ENCODE results near the gene SURF1. TPM values are rescaled to one million over a fixed set of nuclear protein-coding genes. Genes with fewer than 3 reads are reported as not detected.

The SURF1 gene
- total and polyA plus RNA-seq, 2 donors (not counting 1 experiment from before 2014, with no cell fraction given): 44.1 to 54.5 TPM

DNA sequence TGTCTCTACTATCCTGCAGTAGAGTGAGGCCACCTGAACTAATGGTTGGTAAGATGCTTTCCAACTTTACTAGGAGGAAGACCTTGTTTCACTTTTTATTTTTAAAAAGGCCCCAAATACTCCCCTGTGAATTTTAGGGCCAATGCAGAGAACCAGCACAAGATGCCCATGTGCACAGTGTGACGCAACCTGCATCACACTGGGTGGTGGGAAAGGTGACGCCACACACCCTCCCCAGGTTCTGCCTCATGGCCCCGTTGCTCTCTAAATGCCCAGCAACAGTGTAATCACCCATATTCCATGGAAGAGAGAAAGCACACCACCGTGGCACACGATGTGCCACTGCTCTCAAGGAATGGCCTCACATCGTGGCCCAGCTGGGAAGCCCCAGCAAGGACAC is 13.1 kb upstream of the SURF1 start:
- no peak overlapping the region for H3K27ac ChIP-seq (ENCODE audit: low read length in 2 of 2)
- peaks cover 96% of the 10 kb centered on the region for H4K20me1 ChIP-seq (ENCODE audit: control insufficient read depth, insufficient read depth, low read length, poor library complexity, severe bottlenecking)
- no peak overlapping the region for H3K27ac Mint-ChIP-seq
- no peak overlapping the region for H3K4me2 ChIP-seq (replicated peaks; ENCODE audit: low read depth, low read length, poor library complexity, severe bottlenecking)
- H3K4me1 ChIP-seq (ENCODE audit: control insufficient read depth in 2 of 2, insufficient read depth in 2 of 2, low read length in 2 of 2): peaks cover 26 to 42% of the 10 kb centered on the region in 2 donors
- intact Hi-C loops (cut with micrococcal nuclease): no loop called here
- H3K9me3 ChIP-seq (ENCODE audit: control extremely low read depth in 1 of 3, control insufficient read depth in 2 of 3, insufficient read depth in 1 of 3, low read length in 2 of 3): no peaks in the 10 kb centered on the region
- no peaks in the 10 kb centered on the region for H3K27me3 ChIP-seq (replicated peaks in 1 of 4; ENCODE audit: control extremely low read depth in 1 of 4, control insufficient read depth in 3 of 4, insufficient read depth in 4 of 4, low read length in 3 of 4)
- CTCF ChIA-PET: no interaction called here
- 92% methylated on average over 6 of the region's 6 CpGs for WGBS (ENCODE audit: insufficient coverage)
- ATAC-seq (ENCODE audit: low read depth) (no peak), DNase-seq (no peak)
- peak overlapping the region; percentile 16 for H3K4me3 Mint-ChIP-seq
- H3K4me1 Mint-ChIP-seq: peaks cover 50% of the 10 kb centered on the region
- H3K79me2 ChIP-seq (ENCODE audit: control insufficient read depth, insufficient read depth, low read length): peaks cover 89% of the 10 kb centered on the region
- no peaks in the 10 kb centered on the region for H3K27me3 Mint-ChIP-seq
- H3K36me3 ChIP-seq (replicated peaks in 1 of 2; ENCODE audit: control extremely low read depth in 1 of 2, control insufficient read depth in 1 of 2, extremely low read depth in 1 of 2, insufficient read depth in 2 of 2, low read length in 1 of 2): peaks cover 0 to 59% of the 10 kb centered on the region in 2 experiments
- H3K9me3 Mint-ChIP-seq (ENCODE audit: insufficient read depth): no peaks in the 10 kb centered on the region
- TF ChIP-seq EZH2 (IDR thresholded peaks at IDR 0.05; ENCODE audit: borderline replicate concordance, insufficient read depth, low read depth, low read length, poor library complexity, severe bottlenecking): no peak
- TF ChIP-seq, protein P1, sequence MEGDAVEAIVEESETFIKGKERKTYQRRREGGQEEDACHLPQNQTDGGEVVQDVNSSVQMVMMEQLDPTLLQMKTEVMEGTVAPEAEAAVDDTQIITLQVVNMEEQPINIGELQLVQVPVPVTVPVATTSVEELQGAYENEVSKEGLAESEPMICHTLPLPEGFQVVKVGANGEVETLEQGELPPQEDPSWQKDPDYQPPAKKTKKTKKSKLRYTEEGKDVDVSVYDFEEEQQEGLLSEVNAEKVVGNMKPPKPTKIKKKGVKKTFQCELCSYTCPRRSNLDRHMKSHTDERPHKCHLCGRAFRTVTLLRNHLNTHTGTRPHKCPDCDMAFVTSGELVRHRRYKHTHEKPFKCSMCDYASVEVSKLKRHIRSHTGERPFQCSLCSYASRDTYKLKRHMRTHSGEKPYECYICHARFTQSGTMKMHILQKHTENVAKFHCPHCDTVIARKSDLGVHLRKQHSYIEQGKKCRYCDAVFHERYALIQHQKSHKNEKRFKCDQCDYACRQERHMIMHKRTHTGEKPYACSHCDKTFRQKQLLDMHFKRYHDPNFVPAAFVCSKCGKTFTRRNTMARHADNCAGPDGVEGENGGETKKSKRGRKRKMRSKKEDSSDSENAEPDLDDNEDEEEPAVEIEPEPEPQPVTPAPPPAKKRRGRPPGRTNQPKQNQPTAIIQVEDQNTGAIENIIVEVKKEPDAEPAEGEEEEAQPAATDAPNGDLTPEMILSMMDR (IDR thresholded peaks at IDR 0.05): no peak
- H2AFZ ChIP-seq (ENCODE audit: insufficient read depth, low read depth, low read length, poor library complexity, severe bottlenecking): no peak overlapping the region
- no peak overlapping the region for H3K4me3 ChIP-seq (ENCODE audit: control extremely low read depth in 1 of 5, extremely low read depth in 1 of 5, insufficient read depth in 1 of 5, low read depth in 2 of 5, low read length in 4 of 5)
- POLR2A ChIA-PET: no interaction called here
- H3K9ac ChIP-seq (ENCODE audit: low read length): no peak overlapping the region

DNA sequence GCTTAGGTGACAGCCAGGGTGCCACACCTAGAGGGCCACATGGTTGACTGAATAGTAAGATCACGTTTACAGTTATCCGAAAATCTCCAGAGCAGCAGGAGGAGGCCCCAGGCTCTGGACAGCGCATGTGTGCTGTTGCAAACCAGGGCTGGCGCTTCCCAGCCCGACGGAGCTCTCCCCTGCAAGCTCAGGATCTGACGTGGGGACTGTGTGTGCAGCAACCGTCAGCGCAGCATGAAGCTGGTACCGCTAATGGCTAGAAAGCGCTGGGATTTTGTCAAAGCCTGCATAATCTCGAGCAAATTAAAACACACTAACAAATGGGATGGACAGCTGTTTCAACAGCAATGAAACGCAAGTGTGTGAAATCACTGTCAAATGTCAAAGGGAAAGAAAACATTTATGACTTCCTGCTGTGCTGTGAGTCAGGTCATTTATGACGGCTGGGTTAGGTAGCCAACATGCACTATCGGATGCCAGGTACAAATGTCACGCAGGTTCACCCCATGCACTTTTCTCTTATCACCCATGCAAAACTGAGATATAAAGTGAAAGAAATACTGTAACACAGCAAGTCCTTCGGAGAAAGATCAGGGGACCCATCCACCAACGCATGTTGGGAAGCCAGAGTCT is 12.1 kb upstream of the SURF1 start:
- DNase-seq (no peak), ATAC-seq (ENCODE audit: low read depth) (no peak)
- ChIA-PET POLR2A (no interaction called here), CTCF (no interaction called here)
- H3K27ac ChIP-seq (ENCODE audit: low read length in 2 of 2): no peak overlapping the region
- TF ChIP-seq, protein P1 (IDR thresholded peaks at IDR 0.05): no peak
- no peak for TF ChIP-seq EZH2 (IDR thresholded peaks at IDR 0.05; ENCODE audit: borderline replicate concordance, insufficient read depth, low read depth, low read length, poor library complexity, severe bottlenecking)
- peaks cover 78% of the 10 kb centered on the region for H3K79me2 ChIP-seq (ENCODE audit: control insufficient read depth, insufficient read depth, low read length)
- Mint-ChIP-seq H3K4me3 (no peak overlapping the region), H3K4me1 (peaks cover 46% of the 10 kb centered on the region), H3K9me3 (ENCODE audit: insufficient read depth) (no peaks in the 10 kb centered on the region), H3K27ac (no peak overlapping the region), H3K27me3 (no peaks in the 10 kb centered on the region)
- peaks cover 23 to 36% of the 10 kb centered on the region in 2 donors for H3K4me1 ChIP-seq (ENCODE audit: control insufficient read depth in 2 of 2, insufficient read depth in 2 of 2, low read length in 2 of 2)
- no peak overlapping the region for H3K4me3 ChIP-seq (ENCODE audit: control extremely low read depth in 1 of 5, extremely low read depth in 1 of 5, insufficient read depth in 1 of 5, low read depth in 2 of 5, low read length in 4 of 5)
- peaks cover 94% of the 10 kb centered on the region for H4K20me1 ChIP-seq (ENCODE audit: control insufficient read depth, insufficient read depth, low read length, poor library complexity, severe bottlenecking)
- H3K27me3 ChIP-seq (replicated peaks in 1 of 4; ENCODE audit: control extremely low read depth in 1 of 4, control insufficient read depth in 3 of 4, insufficient read depth in 4 of 4, low read length in 3 of 4): no peaks in the 10 kb centered on the region
- H3K9me3 ChIP-seq (ENCODE audit: control extremely low read depth in 1 of 3, control insufficient read depth in 2 of 3, insufficient read depth in 1 of 3, low read length in 2 of 3): no peaks in the 10 kb centered on the region
- H3K4me2 ChIP-seq (replicated peaks; ENCODE audit: low read depth, low read length, poor library complexity, severe bottlenecking): no peak overlapping the region
- no peak overlapping the region for H2AFZ ChIP-seq (ENCODE audit: insufficient read depth, low read depth, low read length, poor library complexity, severe bottlenecking)
- WGBS (ENCODE audit: insufficient coverage): 93% methylated on average over 12 of the region's 18 CpGs
- intact Hi-C loops (cut with micrococcal nuclease): no loop called here
- peaks cover 0 to 69% of the 10 kb centered on the region in 2 experiments for H3K36me3 ChIP-seq (replicated peaks in 1 of 2; ENCODE audit: control extremely low read depth in 1 of 2, control insufficient read depth in 1 of 2, extremely low read depth in 1 of 2, insufficient read depth in 2 of 2, low read length in 1 of 2)
- H3K9ac ChIP-seq (ENCODE audit: low read length): no peak overlapping the region

All from B cell (primary cell).